ENCODE data around the gene YPEL1.
A peak's percentile ranks its signal among the peaks of the same experiment; 100 is the strongest.
"Not testable (repeated sequence)": the region's sequence is repeated elsewhere in the genome, so short reads cannot be mapped to it uniquely, and the experiment has no call there.

YPEL1 gene

DNA sequence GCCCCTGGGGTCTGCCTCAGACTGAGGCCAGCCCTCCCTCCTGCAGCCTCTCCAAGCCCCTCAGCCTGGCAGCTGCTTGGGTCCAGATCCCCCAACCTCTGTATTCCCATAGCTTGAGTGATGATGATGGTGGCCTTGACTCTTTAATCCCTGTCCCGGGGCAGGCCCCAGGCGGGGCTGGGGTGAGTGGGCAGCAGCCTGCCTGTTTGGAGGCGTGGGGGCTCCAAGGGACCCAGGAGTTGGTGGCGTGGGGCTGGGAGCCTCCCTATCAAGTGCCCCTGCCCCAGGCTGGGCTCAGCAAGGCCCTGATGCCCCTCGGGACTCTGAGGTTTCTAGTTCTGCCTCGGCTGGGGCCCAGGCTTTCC, 47.3 kb downstream of the YPEL1 start:
- no peak for DNase-seq (ENCODE audit: low read depth, low spot score)
- H3K27ac ChIP-seq: no peak overlapping the region

- no peak overlapping the region for H3K27ac ChIP-seq
- DNase-seq (ENCODE audit: low read depth, low spot score): no peak
Measured at GRCh38 chr22:21687685-21688259, 47.8 kb downstream of the YPEL1 start.

DNA sequence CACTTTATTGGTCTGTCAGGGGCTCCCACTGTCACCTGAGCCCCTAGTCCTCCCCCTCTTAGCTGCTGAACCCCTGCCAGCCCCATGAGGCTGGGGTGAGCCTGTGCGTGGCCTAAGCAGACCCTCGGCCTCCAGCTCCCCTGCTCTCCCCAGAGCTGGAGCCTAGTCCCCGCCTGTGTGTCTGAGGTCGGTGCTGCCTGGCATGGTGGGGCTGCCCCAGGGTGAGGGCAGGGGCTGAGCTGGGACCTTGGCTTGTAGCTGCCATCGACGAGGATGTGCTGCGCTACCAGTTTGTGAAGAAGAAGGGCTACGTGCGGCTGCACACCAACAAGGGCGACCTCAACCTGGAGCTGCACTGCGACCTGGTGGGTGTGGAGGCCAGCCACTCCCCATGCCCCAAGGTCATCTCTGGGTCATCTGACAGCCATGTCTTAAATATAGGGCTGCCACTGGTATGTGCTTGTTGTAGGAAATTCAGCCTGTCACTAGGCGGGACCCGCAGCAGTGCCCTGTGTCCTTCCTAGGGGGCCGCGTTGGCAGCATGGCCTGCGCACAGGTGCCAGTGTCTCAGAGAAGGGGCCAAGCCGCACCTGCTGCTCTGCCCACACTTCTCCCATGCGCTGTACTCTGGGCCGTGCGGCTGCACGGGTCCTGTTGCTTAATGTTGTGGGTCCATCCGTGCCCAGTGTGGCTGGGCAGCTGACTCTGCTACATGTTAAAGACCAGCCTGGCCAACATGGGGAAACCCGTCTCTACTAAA, 48.8 kb downstream of the YPEL1 start:
- no peak overlapping the region for H3K27ac ChIP-seq
- no peak for DNase-seq (ENCODE audit: low read depth, low spot score)

GRCh38 chr22:21686193-21686608, 49.4 kb downstream of the YPEL1 start:
- H3K27ac ChIP-seq: no peak overlapping the region
- DNase-seq (ENCODE audit: low read depth, low spot score): no peak

DNA sequence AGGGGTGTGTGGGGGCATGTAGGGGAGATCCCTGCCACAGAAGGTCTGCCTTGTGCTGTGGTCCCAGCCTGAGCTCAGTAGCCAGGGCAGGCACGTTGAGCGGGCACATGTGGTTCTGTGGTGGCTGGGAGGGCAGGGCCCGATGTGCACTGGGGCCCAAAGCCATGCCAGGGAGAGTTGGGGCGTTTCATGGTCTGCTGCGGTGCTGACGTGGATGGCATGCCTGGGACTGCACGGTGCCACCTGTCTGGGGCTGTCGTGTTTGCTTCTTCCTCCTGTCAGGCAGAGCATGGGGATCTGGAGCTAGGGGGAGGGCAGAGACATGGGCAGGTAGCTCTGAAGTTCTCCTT, 50.5 kb downstream of the YPEL1 start:
- no peak overlapping the region for H3K27ac ChIP-seq
- DNase-seq (ENCODE audit: low read depth, low spot score): no peak

- H3K27ac ChIP-seq: no peak overlapping the region
- DNase-seq (ENCODE audit: low read depth, low spot score): no peak
Measured at GRCh38 chr22:21684492-21685163, 51.0 kb downstream of the YPEL1 start.

DNA sequence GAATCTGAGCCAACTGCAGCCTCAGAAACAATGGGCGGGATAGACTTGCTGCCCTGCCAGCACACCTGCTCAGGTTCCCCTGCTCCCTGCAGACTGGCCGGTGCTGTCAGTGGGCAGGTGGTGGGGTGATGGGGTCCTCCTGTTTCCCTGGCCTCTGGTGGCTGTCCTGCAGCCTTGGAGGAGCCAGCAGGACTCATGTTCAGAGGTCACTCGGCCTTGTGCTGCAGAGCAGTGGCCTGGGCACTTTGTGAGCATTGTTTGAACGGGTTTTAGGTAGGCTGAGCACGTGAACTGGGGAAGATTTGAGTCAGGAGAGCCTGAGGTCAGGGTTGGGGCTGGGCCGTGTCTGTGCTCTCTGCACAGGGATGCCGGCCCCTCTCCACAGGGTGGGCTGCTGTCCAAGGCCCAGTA, 52.2 kb downstream of the YPEL1 start:
- no peak for DNase-seq (ENCODE audit: low read depth, low spot score)
- no peak overlapping the region for H3K27ac ChIP-seq

GRCh38 chr22:21682385-21683175, 53.0 kb downstream of the YPEL1 start:
- no peak overlapping the region for H3K27ac ChIP-seq
- no peak for DNase-seq (ENCODE audit: low read depth, low spot score)

DNA sequence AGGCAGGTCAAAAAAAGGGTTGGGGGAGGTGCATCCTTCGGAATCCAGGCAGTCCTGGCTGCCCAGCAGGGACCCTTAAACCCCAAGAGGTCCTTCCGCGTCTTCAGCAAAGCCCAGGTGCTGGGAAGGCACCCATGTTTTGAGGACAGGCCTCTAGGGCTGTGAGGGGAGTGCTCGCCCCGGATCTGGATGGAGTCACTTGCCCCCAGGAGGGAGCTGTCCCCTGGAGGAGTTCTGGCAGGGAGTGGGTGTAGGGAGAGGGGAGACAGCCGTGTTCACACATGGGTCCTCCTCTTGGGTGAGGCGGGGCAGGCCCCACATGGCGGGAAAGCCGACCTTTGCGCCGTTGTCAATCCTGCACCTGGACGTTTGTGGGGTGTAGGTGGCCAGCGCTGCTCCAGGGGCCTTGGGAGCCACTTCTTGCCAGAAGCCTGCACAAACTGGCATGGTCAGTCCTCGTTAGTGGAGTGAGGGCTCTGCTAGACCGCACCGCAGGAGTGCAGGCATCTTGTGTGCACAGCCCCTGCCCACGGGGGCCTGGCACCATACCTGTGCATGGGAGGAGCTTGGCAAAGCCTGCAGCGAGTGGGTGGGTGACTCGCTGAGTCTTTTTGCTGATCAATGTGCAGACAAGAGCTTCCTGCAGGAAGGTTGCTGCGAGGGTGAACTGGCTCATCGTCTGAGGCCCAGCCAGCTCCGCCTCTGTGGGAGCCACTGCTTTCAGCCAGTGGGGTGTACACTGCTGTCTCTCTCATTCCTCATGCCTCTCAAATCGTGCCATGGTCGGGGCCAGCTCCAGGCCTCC, 53.8 kb downstream of the YPEL1 start:
- H3K27ac ChIP-seq: no peak overlapping the region
- no peak for DNase-seq (ENCODE audit: low read depth, low spot score)

DNA sequence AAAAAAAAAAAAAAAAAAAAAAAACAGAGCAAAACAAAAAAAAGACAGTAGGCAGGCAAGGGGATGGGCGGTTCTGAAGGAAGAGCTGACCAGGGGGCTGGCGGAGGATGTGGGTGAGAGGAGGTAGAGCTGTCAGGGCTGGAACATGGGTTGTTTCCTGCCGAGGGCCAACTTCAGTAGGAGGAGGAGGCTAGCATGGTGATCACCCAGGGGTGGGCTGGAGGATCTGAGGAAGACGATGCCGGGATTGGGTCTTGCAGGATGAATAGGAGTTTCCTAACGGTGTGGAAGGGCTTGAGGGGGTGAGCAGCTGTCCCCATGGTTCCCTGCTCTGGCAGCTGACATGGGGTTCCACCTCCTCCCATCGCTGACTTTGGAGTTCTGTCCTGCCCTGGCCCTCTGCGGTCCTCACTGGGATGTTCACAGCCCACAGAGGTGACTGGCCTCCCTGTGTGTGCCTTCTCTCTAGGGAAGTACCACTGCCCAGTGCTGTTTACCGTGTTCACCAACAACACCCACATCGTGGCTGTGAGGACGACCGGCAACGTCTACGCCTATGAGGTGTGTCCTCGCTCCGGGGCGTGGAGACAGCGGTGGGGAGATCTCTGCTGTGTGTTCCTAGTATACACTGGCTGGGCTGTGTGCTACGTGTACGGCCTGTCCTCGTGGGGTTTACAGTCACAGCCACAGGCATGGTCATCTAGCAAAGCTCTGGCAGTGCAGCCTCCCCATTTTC, 54.6 kb downstream of the YPEL1 start:
- no peak overlapping the region for H3K27ac ChIP-seq
- no peak for DNase-seq (ENCODE audit: low read depth, low spot score)

DNA sequence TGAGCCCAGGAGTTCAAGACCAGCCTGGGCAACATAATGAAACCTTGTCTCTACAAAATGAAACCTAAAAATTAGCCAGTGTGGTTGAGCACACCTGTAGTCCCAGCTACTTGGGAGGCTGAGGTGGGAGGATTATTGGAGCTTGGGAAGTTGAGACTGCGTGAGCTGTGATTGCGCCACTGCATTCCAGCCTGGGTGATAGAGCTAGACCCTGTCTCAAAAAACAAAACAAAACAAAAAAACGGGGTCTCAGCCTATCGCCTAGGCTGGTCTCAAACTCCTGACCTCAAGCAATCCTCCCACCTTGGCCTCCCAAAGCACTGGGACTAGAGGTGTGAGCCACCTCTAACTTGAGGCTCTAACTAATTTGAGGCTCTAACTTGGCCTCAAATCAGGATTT, 56.2 kb downstream of the YPEL1 start:
- no peak overlapping the region for H3K27ac ChIP-seq
- DNase-seq (ENCODE audit: low read depth, low spot score): no peak

DNA sequence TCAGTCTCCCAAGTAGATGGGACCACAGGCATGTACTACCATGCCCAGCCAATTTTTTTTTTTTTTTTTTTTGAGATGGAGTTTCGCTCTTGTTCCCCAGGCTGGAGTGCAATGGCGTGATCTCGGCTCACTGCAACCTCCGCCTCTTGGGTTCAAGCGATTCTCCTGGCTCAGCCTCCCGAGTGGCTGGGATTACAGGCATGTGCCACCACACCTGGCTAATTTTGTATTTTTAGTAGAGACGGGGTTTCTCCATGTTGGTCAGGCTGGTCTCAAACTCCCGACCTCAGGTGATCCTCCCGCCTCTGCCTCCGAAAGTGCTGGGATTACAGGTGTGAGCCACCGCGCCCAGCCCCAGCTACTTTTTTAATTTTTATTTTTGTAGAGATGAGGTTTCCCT, 56.8 kb downstream of the YPEL1 start:
- not testable (repeated sequence) for H3K27ac ChIP-seq; DNase-seq (ENCODE audit: low read depth, low spot score)

DNA sequence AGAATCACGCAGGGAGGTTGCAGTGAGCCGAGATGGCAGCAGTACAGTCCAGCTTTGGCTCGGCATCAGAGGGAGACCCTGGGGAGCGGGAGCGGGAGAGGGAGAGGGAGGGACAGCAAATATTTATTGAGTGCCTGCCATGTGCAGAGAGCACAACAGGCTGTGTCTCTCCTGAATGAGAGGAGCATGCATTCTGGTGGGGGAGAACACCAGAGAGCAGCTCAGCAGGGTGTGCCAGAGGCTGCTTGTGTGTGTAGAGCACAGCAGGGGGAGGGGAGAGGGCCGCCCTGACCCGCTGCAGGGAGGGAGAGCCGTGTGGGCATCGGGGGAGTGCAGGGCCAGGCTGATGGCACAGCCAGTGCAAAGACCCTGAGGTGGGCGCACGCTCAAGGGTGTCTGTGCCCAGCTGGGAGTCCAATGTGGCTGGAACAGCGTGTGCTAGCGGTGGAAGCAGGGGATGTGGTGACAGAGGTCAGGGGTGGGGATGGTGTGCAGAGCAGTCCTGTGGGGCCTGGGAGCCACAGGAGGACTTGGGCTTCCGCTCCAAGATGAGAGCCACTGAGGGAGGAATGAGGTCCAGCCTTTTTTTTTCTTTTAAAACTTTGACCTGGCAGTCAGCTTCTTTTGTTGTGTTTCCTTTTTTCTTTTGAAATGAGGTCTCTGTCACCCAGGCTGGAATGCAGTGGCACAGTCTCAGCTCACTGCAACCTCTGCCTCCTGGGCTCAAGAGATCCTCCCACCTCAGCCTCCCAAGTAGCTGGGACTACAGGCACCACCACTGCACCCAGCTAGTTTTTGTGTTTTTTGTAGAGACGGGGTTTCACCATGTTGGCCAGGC, 57.8 kb downstream of the YPEL1 start:
- DNase-seq (ENCODE audit: low read depth, low spot score): no peak
- H3K27ac ChIP-seq: no peak overlapping the region

- no peak overlapping the region for H3K27ac ChIP-seq
- DNase-seq (ENCODE audit: low read depth, low spot score): no peak
Measured at GRCh38 chr22:21674638-21675245, 60.9 kb downstream of the YPEL1 start.

- no peak for DNase-seq (ENCODE audit: low read depth, low spot score)
- no peak overlapping the region for H3K27ac ChIP-seq
Measured at GRCh38 chr22:21673534-21674321, 61.9 kb downstream of the YPEL1 start.

DNA sequence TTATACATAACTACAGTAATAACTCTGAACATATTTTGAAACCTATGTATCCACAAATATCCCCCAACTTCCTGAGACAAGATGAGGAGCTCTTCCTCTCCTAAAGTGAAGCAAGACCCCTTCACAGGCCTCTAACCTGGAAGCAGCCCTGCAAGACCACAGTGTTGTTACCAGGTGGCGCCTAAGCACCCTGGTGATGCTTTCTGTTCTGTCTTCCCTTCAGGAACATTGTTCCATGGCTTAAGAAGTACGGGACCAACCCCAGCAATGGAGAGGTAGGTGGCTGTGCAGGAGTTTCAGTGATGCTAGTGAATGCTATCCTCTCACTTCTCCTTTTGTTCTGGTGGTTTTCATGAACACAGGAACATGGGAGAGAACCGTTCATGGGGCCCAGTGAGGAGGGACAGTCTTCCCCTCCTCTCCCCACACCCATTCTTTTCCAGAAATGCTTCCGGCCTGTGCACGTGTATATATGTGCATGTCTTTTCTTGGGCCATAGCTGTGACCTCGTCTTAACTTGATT, 63.4 kb downstream of the YPEL1 start:
- DNase-seq (ENCODE audit: low read depth, low spot score): no peak
- H3K27ac ChIP-seq: no peak overlapping the region

DNA sequence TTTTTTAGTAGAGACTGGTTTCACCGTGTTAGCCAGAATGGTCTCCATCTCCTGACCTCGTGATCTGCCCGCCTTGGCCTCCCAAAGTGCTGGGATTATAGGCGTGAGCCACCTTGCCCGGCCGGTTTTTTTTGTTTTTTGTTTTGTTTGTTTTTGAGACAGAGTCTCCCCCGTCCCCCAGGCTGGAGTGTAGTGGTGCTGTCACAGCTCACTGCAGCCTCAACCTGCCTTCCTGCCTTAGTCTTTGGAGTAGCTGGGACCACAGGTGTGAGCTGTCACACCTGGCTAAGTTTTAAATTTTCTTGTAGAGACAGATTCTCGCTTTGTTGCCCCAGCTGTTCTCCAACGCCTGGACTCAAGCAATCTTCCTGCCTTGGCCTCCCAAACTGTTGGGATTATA, 66.6 kb downstream of the YPEL1 start:
- H3K27ac ChIP-seq: peak overlapping the region; percentile 15
- DNase-seq (ENCODE audit: low read depth, low spot score): no peak
